ENCODE results near the gene PPIL4. TPM values are rescaled to one million over a fixed set of nuclear protein-coding genes. Genes with fewer than 3 reads are reported as not detected.
A peak's percentile ranks its signal among the peaks of the same experiment; 100 is the strongest.

PPIL4 gene
- total RNA-seq, 1 experiment from 2014 or later, result 27.7 TPM

- Mint-ChIP-seq H3K4me3 (no peak overlapping the region), H3K36me3 (no peaks in the 10 kb centered on the region), H3K27ac (no peak overlapping the region), H3K4me1 (peaks cover 15% of the 10 kb centered on the region), H3K27me3 (ENCODE audit: low read depth) (peaks cover 6% of the 10 kb centered on the region), H3K9me3 (no peaks in the 10 kb centered on the region)
- ChIA-PET POLR2A (no interaction called here), CTCF (interaction anchor here (1.6 kb wide), 1 partner anchor 13 kb away, joined by 3 read pairs; no protein-coding TSS in a partner anchor)
- TF ChIP-seq CBFB (CRISPR knock-in tag; IDR thresholded peaks at IDR 0.05; ENCODE audit: low read depth), result no peak
- no peak for TF ChIP-seq CREB1 (CRISPR knock-in tag; IDR thresholded peaks at IDR 0.05)
- no peak for TF ChIP-seq ZNF532 (CRISPR knock-in tag; IDR thresholded peaks at IDR 0.05; ENCODE audit: borderline replicate concordance)
- TF ChIP-seq EMX1 (CRISPR knock-in tag; IDR thresholded peaks at IDR 0.05), result no peak
- no peak for TF ChIP-seq HMGA2 (CRISPR knock-in tag; IDR thresholded peaks at IDR 0.05)
- TF ChIP-seq ZNF138 (CRISPR knock-in tag; conservative IDR thresholded peaks at IDR 0.05), result no peak
- TF ChIP-seq PRDM15 (CRISPR knock-in tag; IDR thresholded peaks at IDR 0.05), result no peak
- TF ChIP-seq ZNF423 (CRISPR knock-in tag; IDR thresholded peaks at IDR 0.05), result no peak
- no peak for TF ChIP-seq ERG (CRISPR knock-in tag; IDR thresholded peaks at IDR 0.05)
- TF ChIP-seq ESRRA (CRISPR knock-in tag; IDR thresholded peaks at IDR 0.05; ENCODE audit: borderline replicate concordance), result no peak
- TF ChIP-seq TP53 (CRISPR knock-in tag; IDR thresholded peaks at IDR 0.05), result no peak
- TF ChIP-seq SOX15 (CRISPR knock-in tag; IDR thresholded peaks at IDR 0.05), result no peak
- ATAC-seq (no peak), DNase-seq (ENCODE audit: low spot score) (no peak)
Observed at GRCh38 chr6:149563203-149563927, 17.5 kb upstream of the PPIL4 start.

- H3K4me3 Mint-ChIP-seq, result no peak overlapping the region
Observed at GRCh38 chr6:149560736-149561135, 14.9 kb upstream of the PPIL4 start.

More at GRCh38 chr6:149560736-149561135, 14.9 kb upstream of the PPIL4 start:
- Mint-ChIP-seq H3K27ac (no peak overlapping the region), H3K27me3 (ENCODE audit: low read depth) (peaks cover 16% of the 10 kb centered on the region), H3K4me1 (peaks cover 5% of the 10 kb centered on the region; the same call in 1 of the 2 replicates), H3K36me3 (no peaks in the 10 kb centered on the region), H3K9me3 (no peaks in the 10 kb centered on the region)
- ChIA-PET POLR2A (no interaction called here), CTCF (interaction anchor here (0.6 to 1.4 kb wide), 7 partner anchors 9 to 108 kb away, joined by 3 to 9 read pairs (median 4); partner anchors contain the start of gene PPIL4)
- DNase-seq (ENCODE audit: low spot score) (peak; percentile 25), ATAC-seq (peak; percentile 91)
- TF ChIP-seq CBFB (CRISPR knock-in tag; IDR thresholded peaks at IDR 0.05; ENCODE audit: low read depth), result no peak
- peak; percentile 39 for TF ChIP-seq CTCF (IDR thresholded peaks at IDR 0.05)

Data from WTC11 (cell line).